IPS-18a (cell line): Measurements from ENCODE around the gene DCC.

Experiments
- H3K27ac ChIP-seq: one replicate; pipeline ENCODE4 v1.5.1; 2013; ENCODE audit warnings: low read length
- H3K27me3 ChIP-seq: one replicate; pipeline ENCODE4 v1.6.1; 2013; ENCODE audit warnings: mild to moderate bottlenecking, low read length; ENCODE audit not compliant: control insufficient read depth, insufficient read depth
- H3K36me3 ChIP-seq: one replicate; pipeline ENCODE4 v1.6.1; 2013; ENCODE audit warnings: low read depth, low read length; ENCODE audit not compliant: control insufficient read depth
- H3K4me1 ChIP-seq: one replicate; pipeline ENCODE4 v1.6.1; 2013; ENCODE audit warnings: low read depth, low read length; ENCODE audit not compliant: control insufficient read depth
- H3K4me3 ChIP-seq: one replicate; pipeline ENCODE4 v1.5.1; 2013; ENCODE audit warnings: low read length
- H3K9ac ChIP-seq: one replicate; pipeline ENCODE4 v1.6.1; 2013; ENCODE audit warnings: mild to moderate bottlenecking, low read length, moderate library complexity
- H3K9me3 ChIP-seq: one replicate; pipeline ENCODE4 v1.6.1; 2013; ENCODE audit warnings: low read depth, low read length; ENCODE audit not compliant: control insufficient read depth

Gene DCC

DNA sequence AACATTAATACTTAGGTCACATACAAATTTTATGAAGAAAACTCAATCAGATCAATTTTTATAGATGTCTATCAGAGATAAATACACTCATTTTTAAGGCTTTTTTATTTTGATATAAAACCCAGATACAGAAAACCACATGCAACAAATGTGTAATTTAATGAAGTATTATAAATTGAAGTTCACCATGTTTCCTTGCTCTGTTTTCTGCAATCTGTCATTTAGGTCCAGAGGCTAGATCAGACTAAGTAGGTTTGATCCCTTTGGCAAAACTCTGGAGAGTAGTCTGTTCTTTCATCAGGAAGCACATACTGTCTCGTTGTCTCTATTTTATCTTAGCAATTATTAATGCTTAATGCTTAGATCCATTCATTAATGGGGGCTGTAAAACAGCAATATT, 1042.9 kb downstream of the DCC start:
- Histone ChIP-seq H3K4me1 (no peaks in the 10 kb centered on the region), H3K9ac (no peak overlapping the region), H3K27ac (no peak overlapping the region), H3K9me3 (no peaks in the 10 kb centered on the region), H3K27me3 (no peaks in the 10 kb centered on the region), H3K36me3 (no peaks in the 10 kb centered on the region), H3K4me3 (no peak overlapping the region)

DNA sequence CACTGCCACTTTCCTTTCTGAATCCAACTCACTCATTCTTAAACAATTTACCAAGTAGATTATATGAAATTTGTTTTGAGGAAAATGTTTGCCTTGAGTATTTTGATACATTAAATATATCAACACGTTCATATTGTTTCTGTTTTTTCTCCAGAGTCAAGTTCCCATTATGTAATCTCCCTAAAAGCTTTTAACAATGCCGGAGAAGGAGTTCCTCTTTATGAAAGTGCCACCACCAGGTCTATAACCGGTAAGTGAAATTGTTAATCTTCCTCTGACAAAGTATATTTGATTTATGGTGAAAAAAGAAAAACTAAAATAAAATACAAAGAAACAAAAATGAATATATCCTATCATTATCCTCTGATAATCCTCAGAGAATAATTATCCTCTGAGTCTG, 1045.9 kb downstream of the DCC start:
- no peaks in the 10 kb centered on the region for H3K9me3 ChIP-seq
- no peak overlapping the region for H3K27ac ChIP-seq
- no peaks in the 10 kb centered on the region for H3K36me3 ChIP-seq
- no peaks in the 10 kb centered on the region for H3K4me1 ChIP-seq
- H3K27me3 ChIP-seq, result no peaks in the 10 kb centered on the region
- H3K4me3 ChIP-seq, result no peak overlapping the region
- H3K9ac ChIP-seq, result no peak overlapping the region

DNA sequence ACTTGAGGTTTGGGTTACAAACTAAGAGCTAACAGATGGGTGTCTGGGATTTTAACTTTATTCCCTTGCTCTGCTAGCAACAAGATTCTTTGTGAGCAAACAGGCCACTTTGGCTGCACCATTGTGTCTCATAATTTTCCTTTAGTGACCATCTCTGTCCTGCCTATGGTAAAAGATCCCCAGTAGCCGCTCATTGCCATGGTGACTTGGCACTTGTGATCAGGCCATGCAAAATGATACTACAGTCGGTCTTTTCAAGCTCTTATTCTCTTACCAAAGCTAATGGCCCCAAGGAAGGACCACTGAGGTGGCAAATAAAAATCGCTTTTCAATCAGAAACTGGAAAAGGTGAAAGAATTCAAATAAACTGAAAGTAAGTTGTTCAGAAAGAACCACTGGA, 1047.6 kb downstream of the DCC start:
- Histone ChIP-seq H3K9ac (no peak overlapping the region), H3K27ac (no peak overlapping the region), H3K4me3 (no peak overlapping the region), H3K27me3 (no peaks in the 10 kb centered on the region), H3K9me3 (no peaks in the 10 kb centered on the region), H3K36me3 (no peaks in the 10 kb centered on the region), H3K4me1 (no peaks in the 10 kb centered on the region)

DNA sequence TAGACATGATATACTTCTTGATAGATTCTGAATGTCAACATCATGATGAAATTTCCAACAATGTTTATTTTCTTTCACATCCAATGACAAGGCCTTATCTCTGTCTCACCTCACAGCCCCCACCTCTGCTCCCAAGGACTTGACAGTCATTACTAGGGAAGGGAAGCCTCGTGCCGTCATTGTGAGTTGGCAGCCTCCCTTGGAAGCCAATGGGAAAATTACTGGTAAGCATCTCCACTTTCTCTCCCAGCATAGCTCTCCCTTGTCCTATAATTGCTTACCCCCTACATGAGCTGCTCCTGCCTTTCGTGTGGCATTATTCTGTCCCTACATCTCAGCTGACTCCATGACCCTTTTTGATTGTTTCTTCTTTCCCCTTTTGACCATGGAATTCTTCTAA, 1062.7 kb downstream of the DCC start:
- Histone ChIP-seq H3K4me1 (no peaks in the 10 kb centered on the region), H3K27ac (no peak overlapping the region), H3K27me3 (no peaks in the 10 kb centered on the region), H3K4me3 (no peak overlapping the region), H3K9me3 (no peaks in the 10 kb centered on the region), H3K36me3 (no peaks in the 10 kb centered on the region), H3K9ac (no peak overlapping the region)

DNA sequence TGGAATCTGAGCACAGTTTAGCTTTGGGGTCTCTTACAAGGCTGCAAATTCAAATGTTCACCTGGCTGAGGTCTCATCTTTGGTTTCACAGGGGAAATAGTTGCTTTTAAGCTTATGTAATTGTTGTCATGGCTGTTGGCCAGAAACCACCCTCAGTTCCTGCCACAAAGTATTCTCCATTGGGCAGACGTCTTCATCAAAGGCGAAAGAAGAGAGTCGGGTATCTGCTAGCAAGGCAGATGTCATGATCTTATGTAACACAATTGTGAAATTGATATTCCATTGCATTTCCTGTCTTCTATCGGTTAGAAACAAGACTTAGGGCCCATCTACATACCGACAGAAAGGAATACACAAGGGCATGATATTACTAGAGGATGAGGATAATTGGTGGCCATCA, 1068.3 kb downstream of the DCC start:
- Histone ChIP-seq H3K9me3 (no peaks in the 10 kb centered on the region), H3K27me3 (no peaks in the 10 kb centered on the region), H3K4me3 (no peak overlapping the region), H3K9ac (no peak overlapping the region), H3K4me1 (no peaks in the 10 kb centered on the region), H3K27ac (no peak overlapping the region), H3K36me3 (no peaks in the 10 kb centered on the region)

DNA sequence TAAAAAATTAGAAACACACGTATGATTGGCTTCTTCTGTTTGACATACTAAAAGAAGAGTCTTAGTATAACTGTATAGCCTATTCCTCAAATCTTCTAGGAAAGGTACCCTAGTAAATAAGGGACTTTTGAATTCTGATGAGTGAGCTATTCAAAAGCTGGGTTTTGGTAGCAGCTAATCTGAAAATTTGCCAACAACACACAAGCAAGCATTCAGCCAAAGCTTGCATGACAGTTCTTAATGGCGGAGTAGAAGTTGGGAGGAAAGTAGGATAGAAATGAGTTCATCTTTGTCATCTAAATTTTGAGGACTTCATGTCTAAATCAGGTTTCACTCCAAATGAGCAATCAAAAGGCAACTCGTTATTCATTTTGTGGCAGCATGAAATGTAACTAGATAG, 1071.5 kb downstream of the DCC start:
- peaks cover under 1% of the 10 kb centered on the region for H3K4me1 ChIP-seq
- H3K9ac ChIP-seq, result no peak overlapping the region
- no peaks in the 10 kb centered on the region for H3K36me3 ChIP-seq
- H3K27me3 ChIP-seq, result no peaks in the 10 kb centered on the region
- H3K9me3 ChIP-seq, result no peaks in the 10 kb centered on the region
- no peak overlapping the region for H3K4me3 ChIP-seq
- H3K27ac ChIP-seq, result no peak overlapping the region

DNA sequence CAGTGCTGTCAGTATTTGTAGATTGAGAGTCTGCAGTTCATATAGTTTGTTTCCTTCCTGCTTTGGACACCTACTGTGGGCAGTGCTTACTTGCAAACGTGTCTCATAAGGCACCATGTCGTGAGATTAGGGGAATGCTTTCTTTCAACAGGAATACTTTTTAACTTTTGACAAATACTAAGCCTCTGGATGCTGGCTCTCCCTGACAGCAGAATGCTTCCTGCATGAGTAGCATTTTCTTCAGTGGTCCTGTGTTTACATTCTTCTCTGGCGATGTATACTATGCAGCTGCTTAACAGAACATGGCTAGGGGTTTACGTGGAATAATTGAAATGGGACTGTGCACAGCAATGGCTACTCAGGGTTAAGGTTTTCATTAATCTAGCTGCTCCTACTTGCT, 1077.0 kb downstream of the DCC start:
- H3K36me3 ChIP-seq, result no peaks in the 10 kb centered on the region
- H3K27ac ChIP-seq, result no peak overlapping the region
- H3K27me3 ChIP-seq, result no peaks in the 10 kb centered on the region
- H3K4me3 ChIP-seq, result no peak overlapping the region
- no peaks in the 10 kb centered on the region for H3K9me3 ChIP-seq
- no peak overlapping the region for H3K9ac ChIP-seq
- H3K4me1 ChIP-seq, result peaks cover 12% of the 10 kb centered on the region

DNA sequence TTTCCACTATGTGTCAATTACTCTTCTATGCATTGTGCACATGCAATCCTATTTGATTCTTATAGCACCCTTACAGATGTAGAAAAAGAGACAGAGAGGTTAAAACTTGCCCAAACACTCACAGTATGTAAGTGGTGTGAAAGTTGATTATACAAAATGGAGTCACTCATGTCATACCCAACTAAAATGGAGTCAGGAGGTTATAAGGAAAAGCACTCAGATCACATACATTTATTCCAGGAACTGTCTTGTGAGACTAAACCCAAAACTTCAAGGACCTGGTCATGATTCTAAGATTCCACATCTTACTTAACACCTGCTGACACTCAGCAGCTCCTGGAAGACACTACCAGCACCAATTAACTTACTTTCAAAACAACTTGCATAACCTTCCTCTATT, 1081.9 kb downstream of the DCC start:
- Histone ChIP-seq H3K4me3 (no peak overlapping the region), H3K9me3 (no peaks in the 10 kb centered on the region), H3K27ac (no peak overlapping the region)

DNA sequence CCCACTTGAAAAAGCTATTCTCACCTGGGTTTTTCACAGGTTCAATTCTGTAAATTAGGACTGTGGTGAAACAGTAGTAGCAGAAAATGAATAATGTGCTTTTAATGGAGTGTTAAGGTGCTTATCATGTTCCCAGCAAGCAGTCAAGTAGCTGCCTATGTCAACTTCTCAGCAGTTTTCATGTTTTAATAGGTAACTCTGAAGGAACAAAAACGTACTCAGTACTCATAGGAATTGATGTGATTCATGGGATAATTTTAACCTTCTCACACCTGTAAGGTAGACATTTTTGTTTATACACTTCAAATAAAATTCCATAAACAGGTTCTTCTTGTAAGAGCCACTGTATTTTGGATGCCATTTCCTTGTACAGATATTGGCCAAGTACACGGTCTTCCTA, 1082.9 kb downstream of the DCC start:
- H3K27ac ChIP-seq, result no peak overlapping the region
- peaks cover 7% of the 10 kb centered on the region for H3K4me1 ChIP-seq
- no peaks in the 10 kb centered on the region for H3K27me3 ChIP-seq
- no peaks in the 10 kb centered on the region for H3K36me3 ChIP-seq
- H3K4me3 ChIP-seq, result no peak overlapping the region
- no peak overlapping the region for H3K9ac ChIP-seq
- no peaks in the 10 kb centered on the region for H3K9me3 ChIP-seq

More for the DNA sequence above, 1081.9 kb downstream of the DCC start:
- no peaks in the 10 kb centered on the region for H3K27me3 ChIP-seq
- no peaks in the 10 kb centered on the region for H3K36me3 ChIP-seq
- no peak overlapping the region for H3K9ac ChIP-seq
- H3K4me1 ChIP-seq, result peaks cover 12% of the 10 kb centered on the region

DNA sequence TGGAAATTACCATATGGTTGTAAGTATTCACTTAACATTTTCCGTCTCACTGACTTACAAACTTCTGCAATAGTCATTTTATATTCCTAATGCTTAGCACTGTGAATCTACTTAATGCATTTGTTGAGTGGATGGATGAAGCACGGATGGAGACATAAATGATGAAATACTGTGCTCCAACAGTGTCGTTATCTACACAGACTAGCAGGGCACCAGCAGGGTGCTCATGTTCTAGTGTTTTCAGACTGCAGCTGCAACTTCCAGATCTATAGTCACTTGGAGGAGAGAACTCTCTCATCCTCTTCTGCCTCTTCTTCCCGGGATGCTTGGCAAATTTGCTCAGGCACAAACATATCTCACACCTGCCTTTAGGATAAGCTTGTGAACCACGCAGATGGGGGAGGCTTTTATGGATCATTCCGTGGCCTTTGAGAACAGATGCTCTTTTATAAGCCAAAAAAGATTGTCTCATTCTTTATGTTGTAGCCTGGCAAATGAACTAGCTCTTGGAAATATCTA, 1086.7 kb downstream of the DCC start:
- no peak overlapping the region for H3K27ac ChIP-seq
- no peak overlapping the region for H3K4me3 ChIP-seq
- H3K4me1 ChIP-seq, result peaks cover 4% of the 10 kb centered on the region
- H3K36me3 ChIP-seq, result no peaks in the 10 kb centered on the region
- H3K9me3 ChIP-seq, result no peaks in the 10 kb centered on the region
- no peak overlapping the region for H3K9ac ChIP-seq
- no peaks in the 10 kb centered on the region for H3K27me3 ChIP-seq

DNA sequence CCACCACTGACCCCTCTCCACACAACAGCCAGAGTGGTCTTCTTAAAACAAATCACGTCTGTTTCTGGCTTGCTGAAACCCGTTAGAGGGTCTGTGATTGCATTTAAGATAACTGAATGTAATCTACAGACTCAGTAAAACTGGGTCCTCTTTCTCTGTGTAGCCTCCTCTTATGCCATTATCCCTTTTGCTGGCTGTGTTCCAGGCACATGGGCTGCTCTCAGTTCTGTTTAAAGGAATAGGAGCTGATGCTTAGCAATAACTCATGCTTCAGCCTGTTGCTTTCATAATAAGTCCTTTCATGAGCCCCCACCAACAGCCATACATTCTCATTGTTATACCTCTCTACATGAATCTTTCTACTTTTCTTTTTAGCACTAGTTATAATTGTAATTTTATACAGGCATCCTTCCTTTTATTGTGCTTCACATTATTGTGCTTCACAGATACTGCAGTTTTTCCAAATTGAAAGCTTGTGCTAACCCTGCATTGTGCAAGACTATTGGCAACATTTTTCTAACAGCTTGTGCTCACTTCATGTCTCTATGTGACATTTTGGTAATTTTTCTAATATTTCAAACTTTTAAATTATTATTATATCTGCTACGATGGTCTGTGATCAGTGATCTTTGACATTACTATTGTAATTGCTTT, 1101.9 kb downstream of the DCC start:
- Histone ChIP-seq H3K4me1 (no peaks in the 10 kb centered on the region), H3K27me3 (no peaks in the 10 kb centered on the region), H3K27ac (no peak overlapping the region), H3K9ac (no peak overlapping the region), H3K4me3 (no peak overlapping the region), H3K36me3 (no peaks in the 10 kb centered on the region), H3K9me3 (no peaks in the 10 kb centered on the region)

DNA sequence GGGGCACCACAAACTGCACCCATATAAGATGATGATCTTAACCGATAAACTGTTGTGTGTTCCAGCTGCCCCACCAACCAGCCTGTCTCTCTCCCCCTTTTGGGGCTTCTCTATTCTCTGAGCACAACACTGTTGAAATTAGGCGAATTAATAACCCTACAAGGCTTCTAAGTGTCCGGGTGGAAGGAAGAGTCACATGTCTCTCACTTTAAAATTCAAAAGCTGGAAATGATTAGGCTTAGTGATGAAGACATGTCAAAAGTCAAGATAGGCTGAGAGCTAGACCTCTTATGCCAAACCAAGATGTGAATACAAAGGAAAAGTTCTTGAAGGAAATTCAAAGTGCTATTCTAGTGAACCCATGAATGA, 1102.4 kb downstream of the DCC start:
- Histone ChIP-seq H3K4me1 (no peaks in the 10 kb centered on the region), H3K27ac (no peak overlapping the region), H3K4me3 (no peak overlapping the region), H3K27me3 (no peaks in the 10 kb centered on the region), H3K9ac (no peak overlapping the region), H3K9me3 (no peaks in the 10 kb centered on the region), H3K36me3 (no peaks in the 10 kb centered on the region)
